Neural cell (in vitro differentiated cells): ENCODE data around the gene IQGAP2. TPM values are rescaled to one million over a fixed set of nuclear protein-coding genes. Genes with fewer than 3 reads are reported as not detected.

Experiments
- H2AFZ ChIP-seq: fragments of 200-600, 300-800 bp; sonication (generic), shearing (Covaris generic); 2 replicates; pipeline ENCODE4 v1.6.0; 2014; ENCODE audit warnings: low read depth, mild to moderate bottlenecking, antibody characterized with exemption, low read length, moderate library complexity
- H3F3A ChIP-seq: fragments of 200-600 bp; shearing (Covaris generic); 2 replicates; pipeline ENCODE4 v1.6.1; 2016; ENCODE audit warnings: mild to moderate bottlenecking, moderate library complexity, mixed read lengths, antibody characterized with exemption, low read length; ENCODE audit not compliant: insufficient read depth, poor library complexity, severe bottlenecking
- H3K27ac ChIP-seq: fragments of 200-600, 300-800 bp; sonication (generic), shearing (Covaris generic); 2 replicates; pipeline ENCODE4 v1.5.1; 2014; ENCODE audit warnings: mild to moderate bottlenecking, low read length, moderate library complexity
- H3K27me3 ChIP-seq: fragments of 300-800, 200-600 bp; sonication (generic), shearing (Covaris generic); 2 replicates; pipeline ENCODE4 v1.6.0; 2014; ENCODE audit warnings: mild to moderate bottlenecking, low read depth, low read length, moderate library complexity; ENCODE audit not compliant: insufficient read depth
- H3K36me3 ChIP-seq: fragments of 300-800, 200-600 bp; sonication (generic), shearing (Covaris generic); 2 replicates; pipeline ENCODE4 v1.5.1; 2014; ENCODE audit warnings: mild to moderate bottlenecking, antibody characterized with exemption, low read length, moderate library complexity; ENCODE audit not compliant: insufficient read depth
- H3K4me2 ChIP-seq: fragments of 300-800, 200-600 bp; sonication (generic), shearing (Covaris generic); 2 replicates; pipeline ENCODE4 v1.6.0; 2014; ENCODE audit warnings: mild to moderate bottlenecking, low read length
- H3K4me3 ChIP-seq: fragments of 300-800, 200-600 bp; sonication (generic), shearing (Covaris generic); 2 replicates; pipeline ENCODE4 v1.5.1; 2014; ENCODE audit warnings: mild to moderate bottlenecking, low read length, moderate library complexity
- H3K79me2 ChIP-seq: fragments of 200-600 bp; shearing (Covaris generic); replicated peaks from 2 replicates; pipeline ENCODE4 v1.6.0; 2014; ENCODE audit warnings: mild to moderate bottlenecking, low read length, moderate library complexity; ENCODE audit not compliant: insufficient read depth
- H3K9ac ChIP-seq: fragments of 300-800, 200-600 bp; sonication (generic), shearing (Covaris generic); 2 replicates; pipeline ENCODE4 v1.6.1; 2016; ENCODE audit warnings: mild to moderate bottlenecking, low read length, mixed read lengths
- H3K9me2 ChIP-seq: fragments of 200-600 bp; shearing (Covaris generic); 2 replicates; pipeline ENCODE4 v1.6.1; 2016; ENCODE audit warnings: mild to moderate bottlenecking, low read length, mixed read lengths; ENCODE audit not compliant: insufficient read depth
- H3K9me3 ChIP-seq: fragments of 200-600, 300-800 bp; sonication (generic), shearing (Covaris generic); 2 replicates; pipeline ENCODE4 v1.6.1; 2016; ENCODE audit warnings: mild to moderate bottlenecking, mixed run types, low read length, moderate library complexity, mixed read lengths
- H4K20me1 ChIP-seq: fragments of 200-600 bp; shearing (Covaris generic); 2 replicates; pipeline ENCODE4 v1.6.1; 2016; ENCODE audit warnings: mild to moderate bottlenecking, mixed run types; ENCODE audit not compliant: insufficient read depth
- MXI1 ChIP-seq: fragments of 450-650 bp; conservative IDR thresholded peaks from 2 replicates; pipeline ENCODE4 v1.6.1; 2014; ENCODE audit warnings: antibody characterized with exemption, mild to moderate bottlenecking; ENCODE audit not compliant: poor library complexity, severe bottlenecking
- POLR2AphosphoS5 ChIP-seq: IDR thresholded peaks from 2 replicates; pipeline ENCODE4 v1.6.1; 2012
- RAD21 ChIP-seq: fragments of 450-650 bp; conservative IDR thresholded peaks from 2 replicates; pipeline ENCODE4 v1.6.1; 2014; ENCODE audit warnings: antibody characterized with exemption, mild to moderate bottlenecking, moderate library complexity
- SMC3 ChIP-seq: fragments of 450-650 bp; conservative IDR thresholded peaks from 2 replicates; pipeline ENCODE4 v1.6.1; 2014; ENCODE audit warnings: antibody characterized with exemption, mild to moderate bottlenecking, moderate library complexity; ENCODE audit not compliant: poor library complexity
- polyA plus RNA-seq: library from polyadenylated mRNA; depleted of rRNA; stranded (reverse); fragments of >200 nt; gene quantifications from 2 replicates; pipeline ENCODE4 v1.2.3, GENCODE V29; 2014
- TF ChIP-seq, protein P1 (sequence below): fragments of 450-650 bp; IDR thresholded peaks from 2 replicates; pipeline ENCODE4 v1.5.1; 2014; ENCODE audit warnings: antibody characterized with exemption, mild to moderate bottlenecking, moderate library complexity; ENCODE audit not compliant: poor library complexity, severe bottlenecking
- TF ChIP-seq, protein P2 (sequence below): IDR thresholded peaks from 2 replicates; pipeline ENCODE4 v1.6.1; 2012; ENCODE audit warnings: borderline replicate concordance

Gene IQGAP2
- polyA plus RNA-seq, 1 donor from 2014 or later: 5.2 TPM

DNA sequence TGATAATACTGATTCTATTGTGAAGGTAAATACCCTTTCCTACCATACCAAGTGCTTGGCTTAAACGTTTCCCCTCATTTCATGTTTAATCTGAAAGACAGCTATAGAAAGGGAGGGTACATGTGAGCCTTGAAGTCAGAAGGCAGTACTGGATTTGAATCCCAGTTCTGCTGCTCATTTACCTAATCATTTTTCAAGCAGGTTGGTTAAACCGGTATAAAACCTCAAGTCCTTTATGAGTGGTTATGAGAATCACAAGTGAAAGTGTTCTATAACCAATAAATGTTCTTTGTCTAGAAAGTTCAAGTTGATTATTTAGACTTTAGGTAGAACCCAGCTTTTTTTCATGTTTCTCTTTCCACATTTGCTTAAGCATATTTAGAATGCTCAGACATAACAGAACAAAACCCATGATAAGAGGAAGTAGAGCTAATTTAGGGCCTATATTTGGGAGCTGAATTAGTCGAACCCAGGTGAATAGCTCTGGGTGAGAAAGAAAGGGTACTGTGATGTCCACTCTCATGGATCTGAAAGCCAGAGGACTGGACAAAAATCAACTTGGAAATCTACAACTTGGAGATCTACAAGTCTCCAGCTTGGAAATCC is 249.8 kb downstream of the IQGAP2 start:
- TF ChIP-seq, protein P1, sequence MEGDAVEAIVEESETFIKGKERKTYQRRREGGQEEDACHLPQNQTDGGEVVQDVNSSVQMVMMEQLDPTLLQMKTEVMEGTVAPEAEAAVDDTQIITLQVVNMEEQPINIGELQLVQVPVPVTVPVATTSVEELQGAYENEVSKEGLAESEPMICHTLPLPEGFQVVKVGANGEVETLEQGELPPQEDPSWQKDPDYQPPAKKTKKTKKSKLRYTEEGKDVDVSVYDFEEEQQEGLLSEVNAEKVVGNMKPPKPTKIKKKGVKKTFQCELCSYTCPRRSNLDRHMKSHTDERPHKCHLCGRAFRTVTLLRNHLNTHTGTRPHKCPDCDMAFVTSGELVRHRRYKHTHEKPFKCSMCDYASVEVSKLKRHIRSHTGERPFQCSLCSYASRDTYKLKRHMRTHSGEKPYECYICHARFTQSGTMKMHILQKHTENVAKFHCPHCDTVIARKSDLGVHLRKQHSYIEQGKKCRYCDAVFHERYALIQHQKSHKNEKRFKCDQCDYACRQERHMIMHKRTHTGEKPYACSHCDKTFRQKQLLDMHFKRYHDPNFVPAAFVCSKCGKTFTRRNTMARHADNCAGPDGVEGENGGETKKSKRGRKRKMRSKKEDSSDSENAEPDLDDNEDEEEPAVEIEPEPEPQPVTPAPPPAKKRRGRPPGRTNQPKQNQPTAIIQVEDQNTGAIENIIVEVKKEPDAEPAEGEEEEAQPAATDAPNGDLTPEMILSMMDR: no peak
- TF ChIP-seq, protein P2, sequence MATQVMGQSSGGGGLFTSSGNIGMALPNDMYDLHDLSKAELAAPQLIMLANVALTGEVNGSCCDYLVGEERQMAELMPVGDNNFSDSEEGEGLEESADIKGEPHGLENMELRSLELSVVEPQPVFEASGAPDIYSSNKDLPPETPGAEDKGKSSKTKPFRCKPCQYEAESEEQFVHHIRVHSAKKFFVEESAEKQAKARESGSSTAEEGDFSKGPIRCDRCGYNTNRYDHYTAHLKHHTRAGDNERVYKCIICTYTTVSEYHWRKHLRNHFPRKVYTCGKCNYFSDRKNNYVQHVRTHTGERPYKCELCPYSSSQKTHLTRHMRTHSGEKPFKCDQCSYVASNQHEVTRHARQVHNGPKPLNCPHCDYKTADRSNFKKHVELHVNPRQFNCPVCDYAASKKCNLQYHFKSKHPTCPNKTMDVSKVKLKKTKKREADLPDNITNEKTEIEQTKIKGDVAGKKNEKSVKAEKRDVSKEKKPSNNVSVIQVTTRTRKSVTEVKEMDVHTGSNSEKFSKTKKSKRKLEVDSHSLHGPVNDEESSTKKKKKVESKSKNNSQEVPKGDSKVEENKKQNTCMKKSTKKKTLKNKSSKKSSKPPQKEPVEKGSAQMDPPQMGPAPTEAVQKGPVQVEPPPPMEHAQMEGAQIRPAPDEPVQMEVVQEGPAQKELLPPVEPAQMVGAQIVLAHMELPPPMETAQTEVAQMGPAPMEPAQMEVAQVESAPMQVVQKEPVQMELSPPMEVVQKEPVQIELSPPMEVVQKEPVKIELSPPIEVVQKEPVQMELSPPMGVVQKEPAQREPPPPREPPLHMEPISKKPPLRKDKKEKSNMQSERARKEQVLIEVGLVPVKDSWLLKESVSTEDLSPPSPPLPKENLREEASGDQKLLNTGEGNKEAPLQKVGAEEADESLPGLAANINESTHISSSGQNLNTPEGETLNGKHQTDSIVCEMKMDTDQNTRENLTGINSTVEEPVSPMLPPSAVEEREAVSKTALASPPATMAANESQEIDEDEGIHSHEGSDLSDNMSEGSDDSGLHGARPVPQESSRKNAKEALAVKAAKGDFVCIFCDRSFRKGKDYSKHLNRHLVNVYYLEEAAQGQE: no peak
- no peaks in the 10 kb centered on the region for H4K20me1 ChIP-seq
- H3K9me2 ChIP-seq: no peaks in the 10 kb centered on the region
- no peaks in the 10 kb centered on the region for H3K36me3 ChIP-seq
- H3K9me3 ChIP-seq: no peaks in the 10 kb centered on the region
- H3K27me3 ChIP-seq: no peaks in the 10 kb centered on the region
- H3K4me2 ChIP-seq: no peak overlapping the region
- no peak overlapping the region for H3K4me3 ChIP-seq
- no peak overlapping the region for H2AFZ ChIP-seq
- no peaks in the 10 kb centered on the region for H3F3A ChIP-seq
- H3K79me2 ChIP-seq: no peaks in the 10 kb centered on the region
- no peak overlapping the region for H3K9ac ChIP-seq
- no peak overlapping the region for H3K27ac ChIP-seq

DNA sequence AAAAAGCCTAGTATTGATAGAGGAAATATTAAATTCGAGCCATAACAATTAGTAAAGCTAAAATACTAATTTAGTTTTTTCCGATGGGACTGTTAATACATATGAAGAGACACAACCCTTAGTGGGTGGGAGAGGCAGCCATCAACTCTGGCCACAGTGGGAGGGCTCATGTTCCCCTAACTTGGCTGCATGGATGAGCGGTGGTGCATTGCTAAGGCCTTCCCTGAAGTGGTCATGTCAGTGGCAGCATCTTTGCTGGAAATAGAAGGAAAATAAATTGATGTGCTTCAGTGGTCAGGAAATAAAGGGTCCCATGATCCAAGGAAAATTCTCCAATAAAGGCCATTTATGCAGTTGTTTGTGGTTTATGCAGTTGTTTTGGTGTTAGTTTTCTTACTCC is 254.0 kb downstream of the IQGAP2 start:
- no peaks in the 10 kb centered on the region for H4K20me1 ChIP-seq
- H2AFZ ChIP-seq: no peak overlapping the region
- H3K9ac ChIP-seq: no peak overlapping the region
- no peaks in the 10 kb centered on the region for H3K36me3 ChIP-seq
- H3K27ac ChIP-seq: no peak overlapping the region
- H3K27me3 ChIP-seq: no peaks in the 10 kb centered on the region
- no peaks in the 10 kb centered on the region for H3F3A ChIP-seq
- TF ChIP-seq RAD21 (no peak), SMC3 (no peak), POLR2AphosphoS5 (no peak), MXI1 (no peak)
- TF ChIP-seq, protein P1: no peak
- no peaks in the 10 kb centered on the region for H3K9me2 ChIP-seq
- H3K4me2 ChIP-seq: no peak overlapping the region
- H3K9me3 ChIP-seq: no peaks in the 10 kb centered on the region
- H3K79me2 ChIP-seq: no peaks in the 10 kb centered on the region
- no peak overlapping the region for H3K4me3 ChIP-seq
